MM.1S (cell line): ENCODE results near the gene HSPE1.

Experiments
- EZH2 ChIP-seq: fragments of 300-600 bp; sonication (generic); optimal IDR thresholded peaks from 2 replicates; pipeline ENCODE3; 2017; ENCODE audit warnings: low read depth, mild to moderate bottlenecking, antibody characterized with exemption, low read length, mixed read lengths
- EZH2phosphoT487 ChIP-seq: fragments of 300-600 bp; sonication (generic); IDR thresholded peaks from 2 replicates; pipeline ENCODE4 v1.6.1; 2018; ENCODE audit warnings: antibody characterized with exemption, low read length
- TF ChIP-seq, protein P1 (sequence below): fragments of 300-600 bp; sonication (generic); IDR thresholded peaks from 2 replicates; pipeline ENCODE4 v1.5.1; 2016; ENCODE audit warnings: antibody characterized with exemption, low read length, mixed read lengths

DNA sequence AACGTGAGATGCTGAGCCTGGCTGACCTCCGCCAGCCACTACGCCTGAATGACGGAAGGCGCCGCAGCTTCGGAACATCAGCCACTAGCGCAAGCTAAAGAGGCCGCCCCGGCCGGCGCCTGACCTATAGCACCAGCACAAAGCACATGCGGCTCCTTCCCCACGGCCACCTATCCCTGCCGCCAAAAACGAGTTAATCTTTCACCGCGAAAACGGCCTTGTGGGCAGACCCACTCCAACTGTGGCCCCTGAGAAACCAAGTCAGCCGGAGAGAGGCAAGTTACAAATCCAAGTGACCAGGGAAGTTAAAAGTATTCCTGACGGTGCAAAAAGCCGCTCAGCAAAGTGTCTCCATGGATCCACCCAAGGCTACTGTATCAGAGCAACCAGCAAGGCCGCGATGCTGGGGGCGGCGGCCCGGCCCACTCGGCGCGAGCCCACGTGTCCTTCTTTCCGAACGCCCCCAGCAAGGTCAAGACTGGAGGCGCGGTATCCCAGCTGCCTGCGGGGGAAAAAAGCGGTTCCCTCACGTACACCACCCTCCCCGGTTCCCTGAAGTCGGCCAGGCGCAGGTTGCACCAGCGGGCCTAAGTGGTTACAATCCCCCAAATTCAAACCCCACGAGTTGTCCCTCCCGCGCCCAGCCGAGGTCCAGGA is 1.1 kb upstream of the HSPE1 start:
- TF ChIP-seq, protein P1, sequence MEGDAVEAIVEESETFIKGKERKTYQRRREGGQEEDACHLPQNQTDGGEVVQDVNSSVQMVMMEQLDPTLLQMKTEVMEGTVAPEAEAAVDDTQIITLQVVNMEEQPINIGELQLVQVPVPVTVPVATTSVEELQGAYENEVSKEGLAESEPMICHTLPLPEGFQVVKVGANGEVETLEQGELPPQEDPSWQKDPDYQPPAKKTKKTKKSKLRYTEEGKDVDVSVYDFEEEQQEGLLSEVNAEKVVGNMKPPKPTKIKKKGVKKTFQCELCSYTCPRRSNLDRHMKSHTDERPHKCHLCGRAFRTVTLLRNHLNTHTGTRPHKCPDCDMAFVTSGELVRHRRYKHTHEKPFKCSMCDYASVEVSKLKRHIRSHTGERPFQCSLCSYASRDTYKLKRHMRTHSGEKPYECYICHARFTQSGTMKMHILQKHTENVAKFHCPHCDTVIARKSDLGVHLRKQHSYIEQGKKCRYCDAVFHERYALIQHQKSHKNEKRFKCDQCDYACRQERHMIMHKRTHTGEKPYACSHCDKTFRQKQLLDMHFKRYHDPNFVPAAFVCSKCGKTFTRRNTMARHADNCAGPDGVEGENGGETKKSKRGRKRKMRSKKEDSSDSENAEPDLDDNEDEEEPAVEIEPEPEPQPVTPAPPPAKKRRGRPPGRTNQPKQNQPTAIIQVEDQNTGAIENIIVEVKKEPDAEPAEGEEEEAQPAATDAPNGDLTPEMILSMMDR: no peak
- no peak for TF ChIP-seq EZH2phosphoT487
- TF ChIP-seq EZH2: no peak
